Activated CD4-positive, alpha-beta T cell treated with anti-CD3 and anti-CD28 coated beads, Interleukin-2, amount 50 U/mL, for 24 hours (primary cell): ENCODE results near the gene PRRG2.

Experiments
- DNase-seq, 2 donors: peaks; one replicate each; pipeline ENCODE4 v3.0.0-alpha.2; 2020; ENCODE audit warnings: low read depth in 1 of 2, low spot score in 1 of 2

The PRRG2 gene

GRCh38 chr19:49556412-49557398 lies 24.4 kb upstream of the PRRG2 start:
- no peak for DNase-seq

- DNase-seq: no peak
Observed at GRCh38 chr19:49557641-49558325, 23.3 kb upstream of the PRRG2 start.

GRCh38 chr19:49558591-49558990 lies 22.5 kb upstream of the PRRG2 start:
- no peak for DNase-seq

- DNase-seq: no peak
Observed at GRCh38 chr19:49559443-49559842, 21.7 kb upstream of the PRRG2 start.

DNA sequence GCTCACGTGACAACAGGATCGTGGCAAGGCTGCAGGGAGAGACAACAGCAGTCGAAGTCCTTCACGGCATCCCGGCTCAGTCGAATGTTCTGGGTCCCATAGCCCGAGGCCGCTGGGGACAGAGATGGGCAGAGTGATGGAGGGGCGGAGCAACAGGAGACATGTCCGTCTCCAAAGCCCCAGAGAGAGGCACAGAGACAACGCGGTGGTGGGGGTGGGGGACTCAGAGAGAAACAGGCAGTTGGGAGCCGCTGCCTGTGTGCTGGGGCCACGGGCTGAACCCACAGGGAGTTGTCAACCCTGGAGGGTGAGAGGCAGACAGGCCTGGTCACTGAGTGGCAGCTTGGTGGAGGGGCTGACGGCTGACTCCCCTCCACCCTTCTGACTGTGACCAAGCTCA lies 21.2 kb upstream of the PRRG2 start:
- DNase-seq: no peak

DNA sequence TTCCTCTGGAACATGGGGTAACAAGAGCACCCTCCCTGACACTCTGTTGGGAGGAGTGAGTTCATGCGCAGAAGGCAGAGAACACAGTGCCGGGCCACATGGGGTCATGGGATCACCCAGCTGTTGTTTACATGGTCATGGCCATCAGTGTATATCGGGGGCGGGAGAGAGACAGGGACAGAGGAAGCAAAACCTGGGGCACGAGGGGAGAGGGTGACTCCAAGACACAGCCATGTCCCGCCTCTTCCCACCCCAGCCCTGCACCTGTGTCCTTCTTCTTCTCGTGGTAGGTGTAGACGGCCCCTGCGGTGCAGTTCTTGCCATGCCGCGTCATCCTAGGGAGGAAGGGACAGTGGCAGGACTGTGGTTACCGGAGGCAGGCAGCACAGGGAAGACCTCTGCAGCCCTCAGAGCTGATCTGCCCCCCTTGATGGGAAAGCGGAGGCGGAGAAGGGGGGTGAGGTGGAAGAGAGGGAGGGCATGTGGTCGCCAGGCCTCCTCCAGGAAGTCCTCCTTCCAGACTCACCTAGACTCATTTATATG lies 20.7 kb upstream of the PRRG2 start:
- no peak for DNase-seq

- DNase-seq: peak in 1 of 2 donors; percentile 55
Observed at GRCh38 chr19:49564616-49565045, 16.5 kb upstream of the PRRG2 start.

DNA sequence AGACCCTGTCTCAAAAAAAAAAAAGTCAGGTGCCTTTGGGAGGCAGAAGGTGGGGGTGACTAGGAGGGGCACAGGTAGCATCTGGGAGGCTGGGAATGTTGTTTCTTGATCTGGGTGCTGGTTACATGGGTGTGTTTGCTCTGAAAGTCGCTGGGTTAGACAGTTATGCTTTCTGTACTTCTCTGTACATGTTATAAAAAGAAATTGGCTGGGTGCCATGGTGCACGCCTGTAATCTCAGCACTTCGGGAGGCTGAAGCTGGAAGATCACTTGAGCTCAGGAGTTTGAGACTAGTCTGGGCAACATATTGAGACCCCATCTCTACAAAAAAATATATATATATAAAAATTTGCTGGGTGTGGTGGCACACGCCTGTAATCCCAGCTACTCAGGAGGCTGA lies 15.9 kb upstream of the PRRG2 start:
- DNase-seq: no peak

GRCh38 chr19:49566302-49566701 lies 14.8 kb upstream of the PRRG2 start:
- no peak for DNase-seq

DNA sequence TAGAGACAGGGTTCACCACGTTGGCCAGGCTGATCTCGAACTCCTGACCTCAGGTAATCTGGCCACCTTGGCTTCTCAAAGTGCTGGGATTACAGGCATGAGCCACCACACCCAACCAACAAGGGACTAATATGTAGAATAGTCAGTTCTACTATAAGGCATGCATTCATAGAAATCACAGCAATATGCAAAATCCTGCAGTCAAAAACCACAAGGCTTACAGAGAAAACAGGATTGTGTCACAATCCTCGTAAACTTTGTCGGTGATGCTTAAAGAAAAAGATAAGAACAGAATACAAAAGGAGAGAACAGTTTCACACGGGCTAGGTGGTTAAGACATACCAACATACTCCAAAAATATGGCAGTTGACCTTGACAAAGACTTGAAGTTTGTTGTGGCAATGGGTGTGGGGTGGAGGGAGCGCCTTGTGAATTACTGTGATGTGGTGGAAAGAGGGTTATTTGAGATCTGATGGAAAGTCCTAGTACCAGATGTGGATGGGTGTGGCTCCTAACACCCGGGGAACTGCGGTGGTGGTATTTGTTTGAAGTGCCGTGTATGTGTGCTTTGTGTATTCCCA lies 13.2 kb upstream of the PRRG2 start:
- DNase-seq: no peak

DNA sequence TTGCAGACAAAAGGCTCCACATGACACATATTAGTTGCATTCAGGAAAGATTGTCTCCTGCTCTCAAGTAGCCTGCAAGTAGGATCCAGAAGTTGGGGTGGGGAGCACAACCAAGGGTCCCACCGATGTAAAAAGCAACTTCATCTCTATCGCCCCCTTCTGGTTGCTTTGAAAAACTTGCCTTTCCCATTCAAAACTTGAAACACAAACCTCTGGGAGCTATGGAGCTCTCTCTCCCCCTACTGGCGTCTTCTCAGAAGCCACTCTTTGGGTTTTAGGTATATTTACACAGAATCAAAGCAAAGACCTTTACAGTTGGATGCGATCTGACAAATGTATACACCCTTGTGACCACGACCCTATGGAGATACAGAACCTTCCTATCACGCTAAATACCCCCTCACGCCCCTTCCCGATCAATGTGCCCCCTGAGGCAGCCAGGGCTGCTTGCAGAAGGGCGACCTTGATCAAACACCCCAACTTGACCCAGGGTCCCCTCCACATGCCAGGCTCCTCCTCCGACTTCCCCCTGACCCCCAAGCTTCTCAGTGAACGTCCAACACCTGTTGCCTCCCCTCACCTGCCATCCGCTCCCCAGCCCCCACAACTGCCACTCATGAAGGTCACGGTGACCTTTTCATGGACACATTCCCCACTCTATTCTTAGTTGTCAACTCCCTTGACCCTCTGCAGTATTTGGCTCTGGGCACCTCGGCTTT lies 10.8 kb upstream of the PRRG2 start:
- DNase-seq: no peak

DNA sequence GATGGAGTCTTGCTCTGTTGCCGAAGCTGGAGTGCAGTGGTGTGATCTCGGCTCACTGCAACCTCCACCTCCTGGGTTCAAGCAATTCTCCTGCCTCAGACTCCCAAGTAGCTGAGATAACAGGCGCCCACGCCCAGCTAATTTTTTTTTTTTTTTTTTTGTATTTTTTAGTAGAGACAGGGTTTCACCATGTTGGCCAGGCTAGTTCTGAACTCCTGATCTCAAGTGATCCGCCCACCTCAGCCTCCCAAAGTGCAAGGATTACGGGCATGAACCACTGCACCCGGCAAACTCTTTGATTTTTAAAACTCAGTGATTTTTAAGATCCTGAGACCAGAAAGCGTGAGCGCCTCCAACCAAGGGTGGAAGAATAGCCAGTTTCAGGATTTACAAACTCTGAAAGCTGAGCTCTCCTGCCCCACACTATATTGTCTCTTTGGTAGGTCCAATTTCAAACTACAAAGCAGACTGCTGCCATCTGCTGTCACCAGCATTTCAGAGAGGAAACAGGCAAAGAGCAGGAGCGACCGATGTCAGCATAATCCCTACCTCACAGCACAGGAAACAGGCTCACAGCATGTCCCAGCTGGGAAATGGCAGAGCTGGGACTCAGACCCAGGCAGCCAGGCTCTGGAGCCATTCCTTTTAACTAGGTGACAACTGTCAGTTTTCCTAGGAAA lies 10.0 kb upstream of the PRRG2 start:
- DNase-seq: no peak

GRCh38 chr19:49573009-49573408 lies 8.1 kb upstream of the PRRG2 start:
- no peak for DNase-seq

GRCh38 chr19:49573425-49573824 lies 7.7 kb upstream of the PRRG2 start:
- no peak for DNase-seq

GRCh38 chr19:49574206-49574755 lies 6.8 kb upstream of the PRRG2 start:
- DNase-seq: no peak

- no peak for DNase-seq
Observed at GRCh38 chr19:49579193-49579592, 1.9 kb upstream of the PRRG2 start.

DNA sequence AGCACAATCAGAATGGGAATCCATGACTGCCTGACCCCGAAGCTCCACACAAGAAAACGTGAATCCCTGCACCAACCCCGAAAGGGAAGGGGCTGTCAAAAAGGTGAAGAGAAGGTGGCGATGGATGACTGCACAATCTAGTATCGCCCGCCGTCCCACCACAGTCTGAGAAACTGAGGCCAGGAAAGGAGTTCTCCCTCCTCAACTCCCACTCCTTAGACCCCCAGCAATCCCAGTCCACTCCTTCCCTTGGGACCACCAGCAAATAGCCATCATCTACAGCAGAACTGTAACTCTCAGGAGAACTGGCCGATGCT lies 1.2 kb upstream of the PRRG2 start:
- no peak for DNase-seq

- peak; percentile 92 to 97 for DNase-seq
Observed at GRCh38 chr19:49580264-49581006, 681 bp upstream of the PRRG2 start, which contains the start of gene NOSIP. Gene NOSIP (minus strand): TSS chr19:49580556. CDS start chr19:49560691, 19,865 bp downstream.

- no peak for DNase-seq
Observed at GRCh38 chr19:49583239-49583638, 2.1 kb downstream of the PRRG2 start.
